ENCODE results near the gene OTOP1. TPM values are rescaled to one million over a fixed set of nuclear protein-coding genes. Genes with fewer than 3 reads are reported as not detected.
"Not testable (repeated sequence)": the region's sequence is repeated elsewhere in the genome, so short reads cannot be mapped to it uniquely, and the experiment has no call there.

Gene OTOP1
- total RNA-seq, 1 experiment from 2014 or later, result not detected

DNA sequence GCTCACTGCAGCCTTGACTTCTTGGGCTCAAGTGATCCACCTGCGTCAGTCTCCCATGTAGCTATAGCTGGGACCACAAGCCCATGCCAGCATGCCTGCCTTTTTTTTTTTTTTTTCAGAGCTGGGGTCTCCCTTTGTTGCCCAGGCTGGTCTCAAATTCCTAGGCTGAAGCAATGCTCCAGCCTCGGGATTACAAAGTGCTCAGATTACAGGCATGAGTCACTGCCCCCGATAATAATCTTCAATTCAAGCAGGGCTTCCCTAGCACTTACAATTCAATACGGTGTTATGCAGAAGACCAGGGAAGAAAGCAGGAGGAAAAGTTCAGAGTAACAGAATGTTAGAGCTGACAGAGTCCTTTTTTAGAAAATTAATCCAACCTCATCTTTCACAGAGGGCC lies 26.1 kb downstream of the OTOP1 start:
- TF ChIP-seq, protein P1, sequence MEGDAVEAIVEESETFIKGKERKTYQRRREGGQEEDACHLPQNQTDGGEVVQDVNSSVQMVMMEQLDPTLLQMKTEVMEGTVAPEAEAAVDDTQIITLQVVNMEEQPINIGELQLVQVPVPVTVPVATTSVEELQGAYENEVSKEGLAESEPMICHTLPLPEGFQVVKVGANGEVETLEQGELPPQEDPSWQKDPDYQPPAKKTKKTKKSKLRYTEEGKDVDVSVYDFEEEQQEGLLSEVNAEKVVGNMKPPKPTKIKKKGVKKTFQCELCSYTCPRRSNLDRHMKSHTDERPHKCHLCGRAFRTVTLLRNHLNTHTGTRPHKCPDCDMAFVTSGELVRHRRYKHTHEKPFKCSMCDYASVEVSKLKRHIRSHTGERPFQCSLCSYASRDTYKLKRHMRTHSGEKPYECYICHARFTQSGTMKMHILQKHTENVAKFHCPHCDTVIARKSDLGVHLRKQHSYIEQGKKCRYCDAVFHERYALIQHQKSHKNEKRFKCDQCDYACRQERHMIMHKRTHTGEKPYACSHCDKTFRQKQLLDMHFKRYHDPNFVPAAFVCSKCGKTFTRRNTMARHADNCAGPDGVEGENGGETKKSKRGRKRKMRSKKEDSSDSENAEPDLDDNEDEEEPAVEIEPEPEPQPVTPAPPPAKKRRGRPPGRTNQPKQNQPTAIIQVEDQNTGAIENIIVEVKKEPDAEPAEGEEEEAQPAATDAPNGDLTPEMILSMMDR (IDR thresholded peaks at IDR 0.05; ENCODE audit: unreplicated experiment), result no peak
- POLR2A ChIA-PET, result no interaction called here
- peaks cover 21% of the 10 kb centered on the region for H3K4me1 Mint-ChIP-seq (ENCODE audit: insufficient read depth, unreplicated experiment)

DNA sequence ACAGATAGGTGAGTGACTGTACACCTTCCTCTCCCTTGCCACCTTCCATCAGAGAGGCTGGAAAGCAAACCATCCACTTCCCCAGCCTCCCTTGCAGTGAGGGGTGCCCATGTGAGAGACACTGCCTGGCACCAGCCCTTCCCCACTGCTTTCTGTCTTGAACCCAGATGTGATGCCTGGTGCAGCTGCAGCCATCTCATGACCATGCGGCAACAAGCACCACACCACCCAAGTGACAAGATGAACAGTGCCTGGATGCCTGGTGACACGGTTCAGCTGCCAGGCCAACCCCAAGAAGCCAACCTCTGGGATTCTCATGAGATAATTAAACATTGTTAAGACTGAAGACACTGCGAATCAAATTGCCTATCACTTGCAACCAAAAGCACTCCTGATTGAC lies 31.4 kb downstream of the OTOP1 start:
- peaks cover 5% of the 10 kb centered on the region for H3K4me1 Mint-ChIP-seq (ENCODE audit: insufficient read depth, unreplicated experiment)

More for the DNA sequence above, 26.1 kb downstream of the OTOP1 start:
- no peaks in the 10 kb centered on the region for H3K27me3 Mint-ChIP-seq (ENCODE audit: insufficient read depth, unreplicated experiment)
- CTCF ChIA-PET, result no interaction called here
- no peak overlapping the region for H3K4me3 Mint-ChIP-seq (ENCODE audit: unreplicated experiment)
- no peak overlapping the region for H3K27ac Mint-ChIP-seq (ENCODE audit: low read depth, unreplicated experiment)
- no peaks in the 10 kb centered on the region for H3K9me3 Mint-ChIP-seq (ENCODE audit: unreplicated experiment)
- peak; percentile 7 for DNase-seq (ENCODE audit: unreplicated experiment)
- no peaks in the 10 kb centered on the region for H3K36me3 Mint-ChIP-seq (ENCODE audit: insufficient read depth, unreplicated experiment)
- intact Hi-C loops (cut with micrococcal nuclease), result no loop called here
- no TSS peak for BruUV-seq (replicated peaks)

DNA sequence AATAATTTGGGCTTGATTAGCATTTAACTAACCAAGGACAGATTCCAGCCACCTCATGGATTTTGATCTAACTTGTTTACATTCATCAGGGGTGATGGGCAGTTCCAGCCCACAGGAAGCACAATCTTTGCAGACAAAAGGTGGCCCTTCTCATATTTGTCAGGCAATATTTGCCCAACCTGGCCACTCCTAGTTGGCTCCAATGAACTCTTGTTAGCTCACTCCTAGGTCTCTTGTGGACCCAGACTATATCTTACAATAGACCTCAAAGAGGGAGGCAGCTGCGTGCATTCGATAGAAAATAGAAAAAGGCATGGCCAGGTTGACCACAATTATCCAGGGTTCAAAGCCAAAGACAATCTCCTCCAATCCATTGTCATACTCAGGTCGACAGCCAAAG lies 38.2 kb downstream of the OTOP1 start:
- H3K4me1 Mint-ChIP-seq (ENCODE audit: insufficient read depth, unreplicated experiment); CTCF ChIA-PET; H3K9me3 Mint-ChIP-seq (ENCODE audit: unreplicated experiment); H3K4me3 Mint-ChIP-seq (ENCODE audit: unreplicated experiment); H3K27ac Mint-ChIP-seq (ENCODE audit: low read depth, unreplicated experiment); POLR2A ChIA-PET; DNase-seq (ENCODE audit: unreplicated experiment); BruUV-seq (replicated peaks); H3K36me3 Mint-ChIP-seq (ENCODE audit: insufficient read depth, unreplicated experiment); intact Hi-C loops (cut with micrococcal nuclease): not testable (repeated sequence)
- peaks cover 35% of the 10 kb centered on the region for H3K27me3 Mint-ChIP-seq (ENCODE audit: insufficient read depth, unreplicated experiment)

More for the DNA sequence above, 31.4 kb downstream of the OTOP1 start:
- H3K9me3 Mint-ChIP-seq (ENCODE audit: unreplicated experiment), result no peaks in the 10 kb centered on the region
- ChIA-PET CTCF (no interaction called here), POLR2A (no interaction called here)
- peaks cover 17% of the 10 kb centered on the region for H3K27me3 Mint-ChIP-seq (ENCODE audit: insufficient read depth, unreplicated experiment)
- H3K4me3 Mint-ChIP-seq (ENCODE audit: unreplicated experiment), result no peak overlapping the region
- no peak for DNase-seq (ENCODE audit: unreplicated experiment)
- H3K36me3 Mint-ChIP-seq (ENCODE audit: insufficient read depth, unreplicated experiment), result no peaks in the 10 kb centered on the region
- TF ChIP-seq, protein P1 (IDR thresholded peaks at IDR 0.05; ENCODE audit: unreplicated experiment), result no peak
- intact Hi-C loops (cut with micrococcal nuclease), result no loop called here
- BruUV-seq (replicated peaks), result no TSS peak
- no peak overlapping the region for H3K27ac Mint-ChIP-seq (ENCODE audit: low read depth, unreplicated experiment)

DNA sequence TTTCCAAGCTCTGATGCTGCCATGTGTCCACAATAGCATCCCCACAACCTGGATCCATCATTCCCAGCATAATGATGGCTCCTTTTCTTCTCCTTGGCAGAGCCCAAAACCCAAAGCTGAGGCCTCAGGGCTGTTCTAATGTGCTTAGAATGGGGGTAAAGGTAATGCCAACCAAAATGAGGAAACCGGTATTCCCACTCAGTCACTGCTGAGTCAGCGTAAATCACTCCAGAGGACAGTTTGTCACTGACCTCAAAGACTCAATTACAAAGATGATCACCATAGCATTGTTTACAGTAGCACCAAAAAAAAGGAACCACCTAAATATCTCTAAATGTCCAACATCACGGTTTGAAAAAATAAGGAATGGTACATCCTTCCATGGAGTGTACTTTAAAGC lies 41.2 kb downstream of the OTOP1 start:
- Mint-ChIP-seq H3K27ac (ENCODE audit: low read depth, unreplicated experiment) (no peak overlapping the region), H3K4me1 (ENCODE audit: insufficient read depth, unreplicated experiment) (no peaks in the 10 kb centered on the region), H3K27me3 (ENCODE audit: insufficient read depth, unreplicated experiment) (peaks cover 31% of the 10 kb centered on the region), H3K36me3 (ENCODE audit: insufficient read depth, unreplicated experiment) (no peaks in the 10 kb centered on the region), H3K4me3 (ENCODE audit: unreplicated experiment) (no peak overlapping the region), H3K9me3 (ENCODE audit: unreplicated experiment) (no peaks in the 10 kb centered on the region)
- CTCF ChIA-PET, result no interaction called here
- no peak for DNase-seq (ENCODE audit: unreplicated experiment)
- TF ChIP-seq, protein P1 (IDR thresholded peaks at IDR 0.05; ENCODE audit: unreplicated experiment), result no peak
- intact Hi-C loops (cut with micrococcal nuclease), result no loop called here
- POLR2A ChIA-PET, result no interaction called here
- BruUV-seq (replicated peaks), result no TSS peak
